Loucy (cell line): Measurements from ENCODE around the gene AWAT2.

Experiments used
- H2AFZ ChIP-seq: fragments of 200-600 bp; sonication (generic); 2 replicates; pipeline ENCODE4 v1.6.0; 2016; ENCODE audit warnings: antibody characterized with exemption, mild to moderate bottlenecking, low read length, moderate library complexity
- H3F3A ChIP-seq: fragments of 200-600 bp; 2 replicates; pipeline ENCODE4 v1.6.0; 2016; ENCODE audit warnings: antibody characterized with exemption, low read depth, mild to moderate bottlenecking
- H3K27me3 ChIP-seq: fragments of 200-600 bp; sonication (generic); 2 replicates; pipeline ENCODE4 v1.6.1; 2014; ENCODE audit warnings: low read length, mild to moderate bottlenecking; ENCODE audit not compliant: insufficient read depth, poor library complexity, severe bottlenecking
- H3K36me3 ChIP-seq: fragments of 200-600 bp; sonication (generic); 2 replicates; pipeline ENCODE4 v1.6.1; 2016; ENCODE audit warnings: low read length; ENCODE audit not compliant: insufficient read depth
- H3K4me1 ChIP-seq: fragments of 200-600 bp; sonication (generic); 2 replicates; pipeline ENCODE4 v1.5.1; 2014; ENCODE audit warnings: low read length, mild to moderate bottlenecking; ENCODE audit not compliant: insufficient read depth, poor library complexity, severe bottlenecking
- H3K4me2 ChIP-seq: fragments of 200-600 bp; sonication (generic); 2 replicates; pipeline ENCODE4 v1.6.0; 2014; ENCODE audit warnings: antibody characterized with exemption, low read length, low read depth, mild to moderate bottlenecking; ENCODE audit not compliant: poor library complexity, severe bottlenecking
- H3K4me3 ChIP-seq: fragments of 200-600 bp; sonication (generic); 2 replicates; pipeline ENCODE4 v1.5.1; 2014; ENCODE audit warnings: low read length, mild to moderate bottlenecking, mixed read lengths; ENCODE audit not compliant: poor library complexity, severe bottlenecking
- H3K79me2 ChIP-seq: fragments of 200-600 bp; sonication (generic); 2 replicates; pipeline ENCODE4 v1.6.1; 2014; ENCODE audit warnings: low read length; ENCODE audit not compliant: insufficient read depth
- H3K9ac ChIP-seq: fragments of 200-600 bp; sonication (generic); 2 replicates; pipeline ENCODE4 v1.6.0; 2014; ENCODE audit warnings: mild to moderate bottlenecking, low read depth, low read length, moderate library complexity; ENCODE audit not compliant: poor library complexity, severe bottlenecking
- H3K9me2 ChIP-seq: fragments of 200-600 bp; sonication (generic); replicated peaks from 2 replicates; pipeline ENCODE4 v1.6.1; 2016; ENCODE audit warnings: low read depth, low read length, mixed read lengths
- H3K9me3 ChIP-seq: fragments of 200-600 bp; sonication (generic); 2 replicates; pipeline ENCODE4 v1.6.1; 2014; ENCODE audit warnings: mild to moderate bottlenecking, antibody characterized with exemption, low read length, low read depth; ENCODE audit not compliant: insufficient read depth
- H4K20me1 ChIP-seq: fragments of 200-600 bp; sonication (generic); 2 replicates; pipeline ENCODE4 v1.6.0; 2014; ENCODE audit warnings: antibody characterized with exemption, low read length, mild to moderate bottlenecking; ENCODE audit not compliant: insufficient read depth, poor library complexity, severe bottlenecking
- CTCF ChIP-seq: fragments of 200-600 bp; sonication (generic); conservative IDR thresholded peaks from 2 replicates; pipeline ENCODE4 v1.5.1; 2014; ENCODE audit warnings: mild to moderate bottlenecking, antibody characterized with exemption, low read length
- EZH2phosphoT487 ChIP-seq: fragments of 200-600 bp; IDR thresholded peaks from 2 replicates; pipeline ENCODE4 v1.6.1; 2018; ENCODE audit warnings: antibody characterized with exemption, mild to moderate bottlenecking, moderate library complexity, borderline replicate concordance

The AWAT2 gene

GRCh38 chrX:69993494-69993893 lies 56.2 kb downstream of the AWAT2 start:
- H3K9me3 ChIP-seq = no peaks in the 10 kb centered on the region
- no peak overlapping the region for H2AFZ ChIP-seq
- TF ChIP-seq CTCF (no peak), EZH2phosphoT487 (no peak)
- H3K4me3 ChIP-seq = no peak overlapping the region
- H3K9ac ChIP-seq = no peak overlapping the region
- no peaks in the 10 kb centered on the region for H4K20me1 ChIP-seq
- no peaks in the 10 kb centered on the region for H3K9me2 ChIP-seq
- no peaks in the 10 kb centered on the region for H3K27me3 ChIP-seq
- no peak overlapping the region for H3K4me2 ChIP-seq
- H3K4me1 ChIP-seq = no peaks in the 10 kb centered on the region
- no peaks in the 10 kb centered on the region for H3K36me3 ChIP-seq
- no peaks in the 10 kb centered on the region for H3F3A ChIP-seq
- H3K79me2 ChIP-seq = no peaks in the 10 kb centered on the region

- H3K9me3 ChIP-seq = no peaks in the 10 kb centered on the region
- H3K79me2 ChIP-seq = no peaks in the 10 kb centered on the region
- no peaks in the 10 kb centered on the region for H3F3A ChIP-seq
- TF ChIP-seq CTCF = no peak
- TF ChIP-seq EZH2phosphoT487 = no peak
- no peaks in the 10 kb centered on the region for H3K9me2 ChIP-seq
- no peak overlapping the region for H3K4me2 ChIP-seq
- H3K9ac ChIP-seq = no peak overlapping the region
- no peak overlapping the region for H2AFZ ChIP-seq
- no peaks in the 10 kb centered on the region for H3K4me1 ChIP-seq
- no peaks in the 10 kb centered on the region for H4K20me1 ChIP-seq
- H3K36me3 ChIP-seq = no peaks in the 10 kb centered on the region
- H3K27me3 ChIP-seq = no peaks in the 10 kb centered on the region
- no peak overlapping the region for H3K4me3 ChIP-seq
These were observed 58.1 kb downstream of the AWAT2 start for GRCh38 chrX:69991685-69992084.
